GM19238 (cell line): ENCODE results near the gene KRT80.
"Not testable (repeated sequence)": the region's sequence is repeated elsewhere in the genome, so short reads cannot be mapped to it uniquely, and the experiment has no call there.

Experiments
- DNase-seq: peaks from one replicate; pipeline ENCODE4 v3.0.0; 2011; ENCODE audit warnings: low spot score; ENCODE audit not compliant: insufficient read length

KRT80 gene

GRCh38 chr12:52191841-52192791 lies at the start of gene KRT80:
Gene KRT80 (minus strand): TSS chr12:52192014. CDS start chr12:52191902, 112 bp downstream.
- no peak for DNase-seq

- DNase-seq: no peak
These were observed 49.5 kb upstream of the KRT80 start for GRCh38 chr12:52241205-52241842.

- not testable (repeated sequence) for DNase-seq
These were observed 48.4 kb upstream of the KRT80 start for GRCh38 chr12:52240247-52240646.

- DNase-seq: no peak
These were observed 48.0 kb upstream of the KRT80 start for GRCh38 chr12:52239767-52240166.

- DNase-seq: no peak
These were observed 47.3 kb upstream of the KRT80 start for GRCh38 chr12:52238916-52239646.

- DNase-seq: no peak
These were observed 46.5 kb upstream of the KRT80 start for GRCh38 chr12:52238207-52238840.

- no peak for DNase-seq
These were observed 44.7 kb upstream of the KRT80 start for GRCh38 chr12:52236386-52237050.

- DNase-seq: no peak
These were observed 44.1 kb upstream of the KRT80 start for GRCh38 chr12:52235822-52236361.

GRCh38 chr12:52235001-52235764 lies 43.4 kb upstream of the KRT80 start:
- no peak for DNase-seq

GRCh38 chr12:52234223-52234810 lies 42.5 kb upstream of the KRT80 start:
- DNase-seq: no peak

GRCh38 chr12:52233462-52234207 lies 41.8 kb upstream of the KRT80 start:
- DNase-seq: no peak

GRCh38 chr12:52232674-52233461 lies 41.1 kb upstream of the KRT80 start, which contains the start of gene KRT7:
Gene KRT7 (plus strand): TSS chr12:52233243. CDS start chr12:52233297, 54 bp downstream.
- no peak for DNase-seq

- DNase-seq: no peak
These were observed 40.4 kb upstream of the KRT80 start for GRCh38 chr12:52232203-52232673.

GRCh38 chr12:52231305-52232202 lies 39.7 kb upstream of the KRT80 start:
- DNase-seq: no peak

GRCh38 chr12:52230364-52231281 lies 38.8 kb upstream of the KRT80 start:
- DNase-seq: no peak
